HG02970 (cell line): ENCODE results near the gene CPA2.
"Not testable (repeated sequence)": the region's sequence is repeated elsewhere in the genome, so short reads cannot be mapped to it uniquely, and the experiment has no call there.

Experiments used
- ATAC-seq: cut with Tn5 transposase; IDR thresholded peaks from one replicate; pipeline ENCODE4 v1.9.1; 2021; ENCODE audit warnings: mild to moderate bottlenecking, moderate library complexity, moderate number of reproducible peaks; ENCODE audit not compliant: unreplicated experiment, low FRiP score

Gene CPA2

GRCh38 chr7:130266258-130266960 lies at the start of gene CPA2:
TSS of gene CPA2 (plus strand) at chr7:130266863. CDS start at chr7:130266882, 19 bp downstream.
- no peak for ATAC-seq

GRCh38 chr7:130218806-130219620 lies 47.6 kb upstream of the CPA2 start:
- no peak for ATAC-seq

DNA sequence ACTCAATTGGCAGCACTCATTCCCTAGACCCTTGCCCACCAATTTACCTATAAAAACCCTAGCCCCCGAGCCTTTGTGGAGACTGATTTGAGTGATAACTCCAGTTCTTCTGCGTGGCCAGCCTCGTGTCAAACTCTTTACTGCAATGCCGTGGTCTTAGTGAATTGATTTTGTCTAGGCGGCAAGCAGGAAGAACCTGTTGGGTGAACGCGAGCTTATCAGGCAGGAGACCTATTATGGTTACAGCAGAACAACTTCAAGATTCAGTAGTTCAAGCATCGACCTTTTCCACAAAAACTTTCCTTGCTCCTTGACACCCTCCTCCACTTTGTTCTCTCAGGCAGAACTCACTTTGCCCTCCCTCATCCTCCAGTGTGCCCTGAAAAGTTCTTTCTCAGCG lies 46.8 kb upstream of the CPA2 start:
- ATAC-seq = no peak

DNA sequence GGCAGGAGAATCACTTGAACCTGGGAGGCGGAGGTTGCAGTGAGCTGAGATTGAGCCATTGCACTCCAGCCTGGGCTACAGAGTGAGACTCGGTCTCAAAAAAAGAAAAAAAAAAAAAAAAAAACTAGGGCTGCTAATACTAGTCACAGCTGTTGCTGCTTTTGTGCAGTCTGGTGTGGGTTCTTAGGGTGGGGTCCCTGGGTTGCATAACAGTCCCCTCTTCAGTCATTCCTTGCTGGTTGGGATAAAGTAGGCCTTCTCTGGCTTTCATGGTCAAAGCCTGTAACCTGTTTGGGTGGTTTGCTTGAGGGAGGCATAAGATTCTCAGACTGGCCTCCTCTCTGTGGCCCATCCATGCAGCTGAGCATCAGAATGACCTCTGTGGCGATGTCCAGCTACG lies 44.9 kb upstream of the CPA2 start:
- no peak for ATAC-seq

- no peak for ATAC-seq
Observed at GRCh38 chr7:130223646-130224045, 43.0 kb upstream of the CPA2 start.

- ATAC-seq = no peak
Observed at GRCh38 chr7:130224210-130224609, 42.5 kb upstream of the CPA2 start.

DNA sequence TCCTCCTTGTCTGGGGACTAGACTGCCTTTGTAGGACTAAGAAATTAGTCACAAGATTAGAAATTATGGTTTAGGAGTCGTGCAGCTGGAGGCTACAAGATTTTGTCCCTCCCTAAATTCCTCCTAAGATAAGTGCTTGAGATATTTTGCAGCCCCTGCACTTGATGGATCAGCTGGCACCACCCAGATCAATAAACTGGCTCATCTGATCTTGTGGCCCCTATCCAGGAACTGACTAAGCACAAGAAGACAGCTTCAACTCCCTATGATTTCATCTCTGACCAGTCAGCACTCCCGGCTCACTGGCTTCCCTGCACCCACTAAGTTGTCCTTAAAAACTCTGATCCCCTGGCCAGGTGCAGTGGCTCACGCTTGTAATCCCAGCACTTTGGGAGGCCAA lies 41.7 kb upstream of the CPA2 start:
- ATAC-seq = not testable (repeated sequence)

DNA sequence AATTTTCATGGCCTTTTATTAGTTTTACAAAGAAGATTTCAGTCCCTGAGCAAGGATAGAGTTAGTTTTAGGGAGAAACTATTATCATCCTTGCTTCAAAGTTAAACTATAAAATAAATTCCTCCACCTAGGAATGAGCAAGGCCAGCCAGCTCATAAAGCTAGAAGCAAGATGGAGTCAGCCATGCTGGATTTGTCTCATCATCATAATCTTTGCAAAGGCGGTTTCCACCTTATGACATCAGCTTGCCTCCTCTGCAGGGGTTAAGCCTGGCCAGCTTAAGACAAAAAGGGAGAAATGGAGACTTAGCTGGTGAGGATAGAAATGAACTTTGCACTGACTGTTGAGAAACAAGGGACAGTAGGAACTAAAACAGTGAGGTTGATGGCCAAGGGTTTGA lies 40.3 kb upstream of the CPA2 start:
- ATAC-seq = no peak

DNA sequence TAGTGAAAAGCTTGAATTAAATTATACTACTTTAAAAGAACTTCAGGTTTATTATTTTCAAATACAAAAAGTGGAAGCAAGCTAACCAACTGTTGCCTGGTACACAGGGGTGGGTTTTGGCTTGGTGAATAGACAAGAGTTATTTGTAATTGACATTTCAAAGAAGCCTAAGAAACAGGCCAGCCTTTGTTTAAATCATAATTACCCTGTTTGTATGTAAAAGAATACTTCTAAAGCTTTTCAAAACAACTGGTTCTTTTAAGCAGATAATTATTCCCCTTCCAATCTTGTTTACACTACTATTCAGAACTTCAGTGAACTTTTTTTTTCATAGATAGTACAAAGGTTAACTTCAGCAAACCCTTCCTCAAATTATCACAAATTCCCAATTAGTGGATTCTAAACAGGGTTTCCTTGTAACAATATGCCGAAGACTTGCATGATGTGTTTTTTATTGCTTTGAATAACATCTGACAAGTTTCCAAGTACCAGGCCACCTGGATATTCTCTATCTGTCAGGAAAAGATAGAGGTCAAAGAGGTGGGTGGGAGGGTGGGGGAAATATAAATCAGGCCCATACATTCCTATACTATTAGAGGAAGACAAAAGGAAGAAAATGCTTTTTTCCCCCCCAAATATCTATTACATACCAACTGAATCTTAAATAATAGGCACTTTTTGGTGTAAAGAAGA lies 38.6 kb upstream of the CPA2 start:
- ATAC-seq = no peak

DNA sequence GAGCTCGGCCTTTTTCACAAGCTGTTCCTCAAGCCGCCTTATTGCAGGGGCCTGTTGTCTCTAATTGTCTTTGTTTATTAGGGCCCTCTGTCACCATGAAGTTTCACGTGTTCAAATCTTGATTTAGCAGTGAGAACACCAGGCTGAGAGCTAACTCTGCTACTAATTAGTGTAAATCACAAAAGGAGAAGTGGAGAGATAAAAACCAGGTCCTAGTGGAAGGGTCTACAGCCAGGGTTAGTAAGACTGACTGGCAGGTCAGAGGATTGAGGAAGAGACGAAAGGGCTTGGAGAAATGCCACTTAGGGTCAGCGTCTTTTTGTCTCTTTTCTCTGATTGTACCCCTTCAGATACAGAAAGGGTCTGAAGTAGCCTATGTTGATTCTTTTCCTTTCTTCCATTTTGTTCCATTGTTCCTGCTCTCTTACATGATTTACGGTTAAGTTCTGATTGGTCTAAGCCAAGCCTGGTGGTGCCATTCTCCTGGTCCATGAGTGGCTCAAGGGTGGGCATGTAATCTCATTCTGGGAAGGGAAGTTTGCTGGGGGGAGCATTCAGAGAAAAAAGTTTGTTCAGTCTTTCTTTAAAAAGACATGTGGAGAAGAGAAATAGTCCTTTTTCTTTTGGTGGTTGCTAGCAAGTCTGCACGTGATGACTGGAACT lies 37.7 kb upstream of the CPA2 start:
- no peak for ATAC-seq

DNA sequence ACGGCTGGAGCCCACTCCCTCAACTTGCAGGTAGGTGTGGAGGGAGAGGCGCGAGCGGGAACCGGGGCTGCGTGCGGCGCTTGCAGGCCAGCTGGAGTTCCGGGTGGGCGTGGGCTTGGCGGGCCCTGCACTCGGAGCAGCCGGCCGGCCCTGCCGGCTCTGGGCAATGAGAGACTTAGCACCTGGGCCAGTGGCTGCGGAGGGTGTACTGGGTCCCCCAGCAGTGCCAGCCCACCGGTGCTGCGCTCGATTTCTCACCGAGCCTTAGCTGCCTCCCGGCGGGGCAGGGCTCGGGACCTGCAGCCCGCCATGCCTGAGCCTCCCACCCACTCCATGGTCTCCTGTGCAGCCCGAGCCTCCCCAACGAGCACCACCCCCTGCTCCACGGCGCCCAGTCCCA lies 36.7 kb upstream of the CPA2 start:
- ATAC-seq = not testable (repeated sequence)

DNA sequence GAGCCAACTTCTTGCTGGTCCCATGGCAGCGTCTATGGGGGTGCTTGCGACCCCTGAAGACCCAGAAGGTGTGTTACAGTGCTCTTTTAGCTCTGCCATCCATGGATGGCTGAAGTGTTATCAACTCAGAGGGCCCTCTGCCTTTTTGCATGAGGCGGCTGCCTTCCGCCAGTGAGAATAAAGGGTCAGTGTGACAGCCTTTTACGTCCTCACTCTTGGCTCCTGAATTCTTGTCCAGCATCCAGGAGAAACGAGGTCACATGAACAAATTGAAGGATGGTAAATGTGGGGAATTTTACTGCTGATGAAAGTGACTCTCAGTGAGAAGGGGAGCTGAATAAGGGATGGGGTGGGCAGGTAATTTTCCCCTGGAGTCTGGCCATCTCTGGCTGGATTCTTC lies 34.9 kb upstream of the CPA2 start:
- no peak for ATAC-seq

GRCh38 chr7:130232209-130232608 lies 34.5 kb upstream of the CPA2 start:
- ATAC-seq = no peak

DNA sequence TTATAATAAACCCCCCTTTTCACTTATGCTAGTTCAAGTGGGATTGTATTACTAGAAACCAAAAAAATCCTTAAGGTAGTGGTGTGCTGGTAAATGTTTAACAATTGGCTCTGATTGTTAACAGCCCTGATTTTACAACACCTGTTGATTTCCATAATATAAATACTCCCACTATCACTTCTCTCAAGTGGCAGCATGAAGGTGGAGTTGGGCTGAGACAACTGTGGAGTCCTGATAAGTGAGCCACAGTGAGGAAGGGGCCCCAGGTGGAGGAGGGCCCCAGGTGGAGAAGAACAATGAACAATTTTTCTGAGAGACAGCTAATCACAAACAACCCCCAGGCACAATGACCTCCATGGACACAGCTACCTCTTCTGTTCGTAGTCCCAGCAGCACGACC lies 32.6 kb upstream of the CPA2 start:
- ATAC-seq = no peak

DNA sequence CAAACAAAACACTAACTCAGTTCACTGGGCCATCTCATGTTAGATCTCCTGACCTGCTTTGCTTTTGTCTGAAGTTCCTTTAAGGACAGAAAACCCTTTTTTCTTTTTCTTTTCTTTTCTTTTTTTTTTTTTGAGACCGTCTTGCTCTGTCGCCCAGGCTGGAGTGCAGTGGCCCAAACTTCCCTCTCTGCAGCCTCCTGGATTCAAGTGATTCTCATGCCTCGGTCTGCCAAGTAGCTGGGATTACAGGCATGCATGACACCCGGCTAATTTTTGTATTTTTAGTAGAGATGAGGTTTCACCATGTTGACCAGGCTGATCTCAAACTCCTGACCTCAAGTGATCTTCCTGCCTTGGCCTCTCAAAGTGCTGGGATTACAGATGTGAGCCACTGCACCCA lies 30.3 kb upstream of the CPA2 start:
- not testable (repeated sequence) for ATAC-seq

DNA sequence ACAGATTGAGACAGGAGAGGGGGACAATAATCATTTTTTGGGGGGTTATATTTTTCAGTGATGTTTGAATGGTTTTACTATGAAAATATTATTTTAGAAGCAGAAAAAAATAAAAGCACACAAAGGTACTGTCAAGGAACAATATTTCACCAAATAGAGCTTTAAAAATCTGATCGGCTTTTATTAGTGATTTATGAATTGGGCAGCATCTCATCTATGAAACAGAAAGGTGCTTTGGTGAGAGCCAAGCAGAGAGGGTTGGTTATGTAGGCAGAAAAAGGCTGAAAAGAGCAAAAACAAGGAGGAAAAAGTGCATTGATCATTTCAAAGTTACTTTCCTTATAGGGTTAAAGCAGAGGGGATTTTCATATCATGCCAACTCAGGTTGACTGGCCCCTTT lies 26.4 kb upstream of the CPA2 start:
- no peak for ATAC-seq

- ATAC-seq = no peak
Observed at GRCh38 chr7:130242198-130243014, 24.3 kb upstream of the CPA2 start.

GRCh38 chr7:130243486-130243885 lies 23.2 kb upstream of the CPA2 start:
- ATAC-seq = not testable (repeated sequence)

DNA sequence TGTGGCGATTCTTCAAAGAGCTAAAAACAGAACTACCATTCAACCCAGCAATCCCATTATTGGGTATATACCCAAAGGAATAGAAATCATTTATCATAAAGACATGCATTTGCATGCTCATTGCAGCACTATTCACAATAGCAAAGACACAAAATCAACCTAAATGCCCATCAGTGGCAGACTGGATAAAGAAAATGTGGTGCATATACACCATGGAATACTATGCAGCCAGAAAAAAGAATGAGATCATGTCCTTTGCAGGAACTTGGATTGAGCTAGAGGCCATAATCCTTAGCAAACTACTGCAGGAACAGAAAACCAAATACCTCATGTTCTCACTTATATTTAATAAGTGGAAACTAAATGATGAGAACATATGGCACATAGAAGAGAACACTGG lies 20.2 kb upstream of the CPA2 start:
- not testable (repeated sequence) for ATAC-seq

DNA sequence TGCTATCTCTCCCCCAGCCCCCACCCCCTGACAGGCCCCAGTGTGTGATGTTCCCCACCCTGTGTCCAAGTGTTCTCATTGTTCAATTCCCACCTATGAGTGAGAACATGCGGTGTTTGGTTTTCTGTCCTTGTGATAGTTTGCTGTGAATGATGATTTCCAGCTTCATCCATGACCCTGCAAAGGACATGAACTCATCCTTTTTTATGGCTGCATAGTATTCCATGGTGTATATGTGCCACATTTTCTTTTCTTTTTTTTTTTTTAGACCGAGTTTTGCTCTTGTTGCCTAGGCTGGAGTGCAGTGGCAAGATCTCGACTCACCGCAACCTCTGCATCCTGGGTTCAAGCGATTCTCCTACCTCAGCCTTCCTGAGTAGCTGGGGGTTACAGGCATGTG lies 17.8 kb upstream of the CPA2 start:
- not testable (repeated sequence) for ATAC-seq
